Measurements from ENCODE around the gene INTS6L. TPM values are rescaled to one million over a fixed set of nuclear protein-coding genes. Genes with fewer than 3 reads are reported as not detected.

Gene INTS6L
- total and polyA plus RNA-seq, 2 experiments from 2014 or later: 8.1 to 12.3 TPM

GRCh38 chrX:135489542-135489941 lies 30.9 kb upstream of the INTS6L start:
- WGBS (ENCODE audit: low lambda C conversion rate, missing lambda C conversion rate): 58% methylated on average over 1 of the region's 1 CpG
- Histone ChIP-seq H3K9me3 (ENCODE audit: low read depth) (no peaks in the 10 kb centered on the region), H3K36me3 (replicated peaks; ENCODE audit: insufficient read depth, low read depth) (no peaks in the 10 kb centered on the region), H3K79me2 (no peaks in the 10 kb centered on the region), H3K9me2 (replicated peaks; ENCODE audit: insufficient read depth) (no peaks in the 10 kb centered on the region), H3K27ac (no peak overlapping the region), H3K27me3 (no peaks in the 10 kb centered on the region), H4K20me1 (ENCODE audit: insufficient read depth, poor library complexity, severe bottlenecking) (no peaks in the 10 kb centered on the region), H3K4me2 (no peak overlapping the region), H3K4me3 (no peak overlapping the region), H2AFZ (no peak overlapping the region), H3K4me1 (ENCODE audit: insufficient read depth) (no peaks in the 10 kb centered on the region)
- TF ChIP-seq EZH2phosphoT487 (IDR thresholded peaks at IDR 0.05; ENCODE audit: low read depth, severe bottlenecking, unreplicated experiment) (no peak), CTCF (IDR thresholded peaks at IDR 0.05; ENCODE audit: poor library complexity) (no peak), EZH2 (IDR thresholded peaks at IDR 0.05; ENCODE audit: borderline replicate concordance) (no peak)
- no peak for DNase-seq (ENCODE audit: low spot score)

- no peak overlapping the region for H3K4me2 ChIP-seq
- no peaks in the 10 kb centered on the region for H3K79me2 ChIP-seq
- H3K9me3 ChIP-seq (ENCODE audit: low read depth): no peaks in the 10 kb centered on the region
- H3K4me1 ChIP-seq (ENCODE audit: insufficient read depth): no peaks in the 10 kb centered on the region
- H3K27ac ChIP-seq: no peak overlapping the region
- no peak overlapping the region for H3K4me3 ChIP-seq
- H3K27me3 ChIP-seq: no peaks in the 10 kb centered on the region
- TF ChIP-seq CTCF (IDR thresholded peaks at IDR 0.05; ENCODE audit: poor library complexity) (no peak), EZH2phosphoT487 (IDR thresholded peaks at IDR 0.05; ENCODE audit: low read depth, severe bottlenecking, unreplicated experiment) (no peak), EZH2 (IDR thresholded peaks at IDR 0.05; ENCODE audit: borderline replicate concordance) (no peak)
- DNase-seq (ENCODE audit: low spot score): no peak
- no peaks in the 10 kb centered on the region for H3K36me3 ChIP-seq (replicated peaks; ENCODE audit: insufficient read depth, low read depth)
- no peak overlapping the region for H2AFZ ChIP-seq
- no peaks in the 10 kb centered on the region for H3K9me2 ChIP-seq (replicated peaks; ENCODE audit: insufficient read depth)
- 52% methylated on average over 4 of the region's 4 CpGs for WGBS (ENCODE audit: low lambda C conversion rate, missing lambda C conversion rate)
- H4K20me1 ChIP-seq (ENCODE audit: insufficient read depth, poor library complexity, severe bottlenecking): no peaks in the 10 kb centered on the region
Measured at GRCh38 chrX:135490979-135491514, 29.4 kb upstream of the INTS6L start.

GRCh38 chrX:135494453-135494852 lies 26.0 kb upstream of the INTS6L start:
- H3K36me3 ChIP-seq (replicated peaks; ENCODE audit: insufficient read depth, low read depth): no peaks in the 10 kb centered on the region

More at GRCh38 chrX:135494453-135494852, 26.0 kb upstream of the INTS6L start:
- Histone ChIP-seq H3K4me1 (ENCODE audit: insufficient read depth) (no peaks in the 10 kb centered on the region), H3K9me3 (ENCODE audit: low read depth) (no peaks in the 10 kb centered on the region), H3K27me3 (no peaks in the 10 kb centered on the region), H4K20me1 (ENCODE audit: insufficient read depth, poor library complexity, severe bottlenecking) (no peaks in the 10 kb centered on the region), H3K27ac (no peak overlapping the region), H3K4me2 (no peak overlapping the region), H3K9me2 (replicated peaks; ENCODE audit: insufficient read depth) (no peaks in the 10 kb centered on the region), H3K4me3 (no peak overlapping the region), H2AFZ (no peak overlapping the region), H3K79me2 (no peaks in the 10 kb centered on the region)
- TF ChIP-seq EZH2 (IDR thresholded peaks at IDR 0.05; ENCODE audit: borderline replicate concordance): no peak
- TF ChIP-seq EZH2phosphoT487 (IDR thresholded peaks at IDR 0.05; ENCODE audit: low read depth, severe bottlenecking, unreplicated experiment): no peak
- TF ChIP-seq CTCF (IDR thresholded peaks at IDR 0.05; ENCODE audit: poor library complexity): no peak
- WGBS (ENCODE audit: low lambda C conversion rate, missing lambda C conversion rate): 79% methylated on average over 6 of the region's 6 CpGs
- DNase-seq (ENCODE audit: low spot score): no peak
